Neural cell (in vitro differentiated cells): Measurements from ENCODE around the gene EFNA4. TPM values are rescaled to one million over a fixed set of nuclear protein-coding genes. Genes with fewer than 3 reads are reported as not detected.

Source experiments
- H2AFZ ChIP-seq: fragments of 200-600, 300-800 bp; sonication (generic), shearing (Covaris generic); 2 replicates; pipeline ENCODE4 v1.6.0; 2014; ENCODE audit warnings: low read depth, mild to moderate bottlenecking, antibody characterized with exemption, low read length, moderate library complexity
- H3F3A ChIP-seq: fragments of 200-600 bp; shearing (Covaris generic); 2 replicates; pipeline ENCODE4 v1.6.1; 2016; ENCODE audit warnings: mild to moderate bottlenecking, moderate library complexity, mixed read lengths, antibody characterized with exemption, low read length; ENCODE audit not compliant: insufficient read depth, poor library complexity, severe bottlenecking
- H3K27ac ChIP-seq: fragments of 200-600, 300-800 bp; sonication (generic), shearing (Covaris generic); 2 replicates; pipeline ENCODE4 v1.5.1; 2014; ENCODE audit warnings: mild to moderate bottlenecking, low read length, moderate library complexity
- H3K27me3 ChIP-seq: fragments of 300-800, 200-600 bp; sonication (generic), shearing (Covaris generic); 2 replicates; pipeline ENCODE4 v1.6.0; 2014; ENCODE audit warnings: mild to moderate bottlenecking, low read depth, low read length, moderate library complexity; ENCODE audit not compliant: insufficient read depth
- H3K36me3 ChIP-seq: fragments of 300-800, 200-600 bp; sonication (generic), shearing (Covaris generic); 2 replicates; pipeline ENCODE4 v1.5.1; 2014; ENCODE audit warnings: mild to moderate bottlenecking, antibody characterized with exemption, low read length, moderate library complexity; ENCODE audit not compliant: insufficient read depth
- H3K4me2 ChIP-seq: fragments of 300-800, 200-600 bp; sonication (generic), shearing (Covaris generic); 2 replicates; pipeline ENCODE4 v1.6.0; 2014; ENCODE audit warnings: mild to moderate bottlenecking, low read length
- H3K4me3 ChIP-seq: fragments of 300-800, 200-600 bp; sonication (generic), shearing (Covaris generic); 2 replicates; pipeline ENCODE4 v1.5.1; 2014; ENCODE audit warnings: mild to moderate bottlenecking, low read length, moderate library complexity
- H3K79me2 ChIP-seq: fragments of 200-600 bp; shearing (Covaris generic); replicated peaks from 2 replicates; pipeline ENCODE4 v1.6.0; 2014; ENCODE audit warnings: mild to moderate bottlenecking, low read length, moderate library complexity; ENCODE audit not compliant: insufficient read depth
- H3K9ac ChIP-seq: fragments of 300-800, 200-600 bp; sonication (generic), shearing (Covaris generic); 2 replicates; pipeline ENCODE4 v1.6.1; 2016; ENCODE audit warnings: mild to moderate bottlenecking, low read length, mixed read lengths
- H3K9me2 ChIP-seq: fragments of 200-600 bp; shearing (Covaris generic); 2 replicates; pipeline ENCODE4 v1.6.1; 2016; ENCODE audit warnings: mild to moderate bottlenecking, low read length, mixed read lengths; ENCODE audit not compliant: insufficient read depth
- H3K9me3 ChIP-seq: fragments of 200-600, 300-800 bp; sonication (generic), shearing (Covaris generic); 2 replicates; pipeline ENCODE4 v1.6.1; 2016; ENCODE audit warnings: mild to moderate bottlenecking, mixed run types, low read length, moderate library complexity, mixed read lengths
- H4K20me1 ChIP-seq: fragments of 200-600 bp; shearing (Covaris generic); 2 replicates; pipeline ENCODE4 v1.6.1; 2016; ENCODE audit warnings: mild to moderate bottlenecking, mixed run types; ENCODE audit not compliant: insufficient read depth
- EP300 ChIP-seq: fragments of 450-650 bp; conservative IDR thresholded peaks from 2 replicates; pipeline ENCODE4 v1.6.1; 2014; ENCODE audit warnings: antibody characterized with exemption, mild to moderate bottlenecking, moderate library complexity; ENCODE audit not compliant: poor library complexity, severe bottlenecking
- EZH2 ChIP-seq: fragments of 200-600, 300-800 bp; shearing (Covaris generic), sonication (generic); IDR thresholded peaks from 2 replicates; pipeline ENCODE4 v1.6.1; 2014; ENCODE audit warnings: antibody characterized with exemption, low read length, borderline replicate concordance, mild to moderate bottlenecking; ENCODE audit not compliant: insufficient read depth, poor library complexity, severe bottlenecking
- MXI1 ChIP-seq: fragments of 450-650 bp; conservative IDR thresholded peaks from 2 replicates; pipeline ENCODE4 v1.6.1; 2014; ENCODE audit warnings: antibody characterized with exemption, mild to moderate bottlenecking; ENCODE audit not compliant: poor library complexity, severe bottlenecking
- POLR2AphosphoS5 ChIP-seq: IDR thresholded peaks from 2 replicates; pipeline ENCODE4 v1.6.1; 2012
- RAD21 ChIP-seq: fragments of 450-650 bp; conservative IDR thresholded peaks from 2 replicates; pipeline ENCODE4 v1.6.1; 2014; ENCODE audit warnings: antibody characterized with exemption, mild to moderate bottlenecking, moderate library complexity
- SMC3 ChIP-seq: fragments of 450-650 bp; conservative IDR thresholded peaks from 2 replicates; pipeline ENCODE4 v1.6.1; 2014; ENCODE audit warnings: antibody characterized with exemption, mild to moderate bottlenecking, moderate library complexity; ENCODE audit not compliant: poor library complexity
- TAF1 ChIP-seq: IDR thresholded peaks from 2 replicates; pipeline ENCODE4 v1.6.1; 2012; ENCODE audit warnings: low read depth
- polyA plus RNA-seq: library from polyadenylated mRNA; depleted of rRNA; stranded (reverse); fragments of >200 nt; gene quantifications from 2 replicates; pipeline ENCODE4 v1.2.3, GENCODE V29; 2014
- TF ChIP-seq, protein P1 (sequence below): IDR thresholded peaks from 2 replicates; pipeline ENCODE4 v1.6.1; 2012; ENCODE audit warnings: borderline replicate concordance
- TF ChIP-seq, protein P2 (sequence below): fragments of 450-650 bp; IDR thresholded peaks from 2 replicates; pipeline ENCODE4 v1.5.1; 2014; ENCODE audit warnings: antibody characterized with exemption, mild to moderate bottlenecking, moderate library complexity; ENCODE audit not compliant: poor library complexity, severe bottlenecking

Gene EFNA4
- polyA plus RNA-seq, 1 donor from 2014 or later, result 1.2 TPM

DNA sequence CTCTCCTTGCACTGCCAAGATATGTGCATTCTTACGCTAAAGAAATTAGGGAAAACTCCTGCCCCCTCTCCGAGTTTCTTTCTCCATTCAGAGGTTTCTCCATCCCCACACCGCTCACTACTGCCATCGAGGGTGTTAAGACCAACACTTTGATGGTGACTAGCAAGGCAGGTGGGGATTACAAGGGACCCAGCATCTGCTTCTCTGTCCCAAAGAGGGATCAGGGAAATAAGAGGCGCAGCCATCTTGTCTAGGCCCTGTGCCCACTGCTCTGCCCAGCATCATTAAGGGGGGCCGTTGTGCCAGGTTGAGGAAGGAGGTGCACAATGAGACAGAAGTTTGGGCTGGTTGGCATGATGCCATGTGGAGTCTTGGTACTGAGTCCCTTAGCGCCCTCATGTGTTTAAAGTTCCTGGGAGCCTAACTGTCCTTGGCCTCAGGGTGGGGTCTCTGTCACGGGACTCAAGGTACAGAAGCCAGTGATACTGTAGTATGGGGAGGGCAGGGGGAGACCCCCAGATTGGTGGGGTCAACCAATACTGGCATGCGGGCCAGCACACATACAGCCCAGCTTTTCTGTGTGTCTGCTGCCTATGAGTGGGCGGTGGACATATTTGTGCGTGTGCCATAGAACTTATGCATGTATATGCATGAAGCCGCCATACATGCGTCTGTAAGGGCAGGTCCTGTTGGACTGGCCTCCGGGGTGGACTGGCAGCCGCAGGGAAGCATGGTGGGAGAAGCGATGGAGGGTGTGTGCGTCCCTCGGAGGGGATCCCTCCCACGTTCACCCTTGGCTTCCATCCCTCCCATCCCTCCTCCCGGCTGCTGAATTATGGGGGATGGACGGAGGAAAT, 20.6 kb downstream of the EFNA4 start:
- Histone ChIP-seq H3K27me3 (no peaks in the 10 kb centered on the region), H3K79me2 (peaks cover 26% of the 10 kb centered on the region), H3K27ac (peak overlapping the region; percentile 79), H3K9me3 (no peaks in the 10 kb centered on the region), H3K4me2 (peak overlapping the region; percentile 85), H3K9ac (peak overlapping the region; percentile 64), H2AFZ (no peak overlapping the region), H3K9me2 (no peaks in the 10 kb centered on the region), H3K4me3 (peak overlapping the region; percentile 82), H3F3A (peaks cover 7% of the 10 kb centered on the region), H3K36me3 (no peaks in the 10 kb centered on the region), H4K20me1 (peaks cover 33% of the 10 kb centered on the region)
- TF ChIP-seq EZH2 (no peak), MXI1 (peak; percentile 42)

DNA sequence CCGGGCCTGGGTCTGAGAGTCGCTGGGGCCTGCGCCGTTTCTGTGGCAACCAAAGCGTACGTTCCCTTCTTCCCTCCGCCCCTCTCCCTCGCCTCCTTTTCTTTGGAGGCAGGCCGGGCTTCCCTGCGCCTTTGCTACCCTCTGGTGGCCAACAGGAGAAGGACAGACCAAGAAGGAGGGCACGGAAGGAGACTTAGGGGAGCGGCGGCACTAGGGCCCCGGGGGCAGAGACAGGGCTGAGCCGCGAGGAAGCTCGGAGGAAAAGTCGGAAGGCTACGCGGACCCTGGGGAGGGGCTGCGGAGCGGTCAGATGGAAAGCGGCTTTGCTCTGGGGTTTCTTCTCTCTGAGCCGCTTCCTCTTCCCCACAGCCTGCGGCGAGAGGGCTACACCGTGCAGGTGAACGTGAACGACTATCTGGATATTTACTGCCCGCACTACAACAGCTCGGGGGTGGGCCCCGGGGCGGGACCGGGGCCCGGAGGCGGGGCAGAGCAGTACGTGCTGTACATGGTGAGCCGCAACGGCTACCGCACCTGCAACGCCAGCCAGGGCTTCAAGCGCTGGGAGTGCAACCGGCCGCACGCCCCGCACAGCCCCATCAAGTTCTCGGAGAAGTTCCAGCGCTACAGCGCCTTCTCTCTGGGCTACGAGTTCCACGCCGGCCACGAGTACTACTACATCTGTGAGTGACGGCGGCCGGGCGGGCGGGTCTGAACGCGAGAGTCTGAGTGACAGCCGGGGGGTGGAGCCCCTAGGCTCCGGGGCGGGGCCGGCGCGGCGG, 21.4 kb downstream of the EFNA4 start:
- H3K4me3 ChIP-seq, result peak overlapping the region; percentile 82
- peak overlapping the region; percentile 79 for H3K27ac ChIP-seq
- H3K4me2 ChIP-seq, result peak overlapping the region; percentile 85
- H2AFZ ChIP-seq, result no peak overlapping the region
- H3K9me3 ChIP-seq, result no peaks in the 10 kb centered on the region
- no peaks in the 10 kb centered on the region for H3K27me3 ChIP-seq
- H3F3A ChIP-seq, result peaks cover 7% of the 10 kb centered on the region
- H4K20me1 ChIP-seq, result peaks cover 33% of the 10 kb centered on the region
- peaks cover 22% of the 10 kb centered on the region for H3K79me2 ChIP-seq
- no peaks in the 10 kb centered on the region for H3K36me3 ChIP-seq
- TF ChIP-seq EZH2 (no peak), TAF1 (no peak), MXI1 (peak; percentile 71), EP300 (peak; percentile 71), POLR2AphosphoS5 (peak; percentile 2), RAD21 (peak; percentile 99), SMC3 (peak; percentile 97)
- TF ChIP-seq, protein P1, sequence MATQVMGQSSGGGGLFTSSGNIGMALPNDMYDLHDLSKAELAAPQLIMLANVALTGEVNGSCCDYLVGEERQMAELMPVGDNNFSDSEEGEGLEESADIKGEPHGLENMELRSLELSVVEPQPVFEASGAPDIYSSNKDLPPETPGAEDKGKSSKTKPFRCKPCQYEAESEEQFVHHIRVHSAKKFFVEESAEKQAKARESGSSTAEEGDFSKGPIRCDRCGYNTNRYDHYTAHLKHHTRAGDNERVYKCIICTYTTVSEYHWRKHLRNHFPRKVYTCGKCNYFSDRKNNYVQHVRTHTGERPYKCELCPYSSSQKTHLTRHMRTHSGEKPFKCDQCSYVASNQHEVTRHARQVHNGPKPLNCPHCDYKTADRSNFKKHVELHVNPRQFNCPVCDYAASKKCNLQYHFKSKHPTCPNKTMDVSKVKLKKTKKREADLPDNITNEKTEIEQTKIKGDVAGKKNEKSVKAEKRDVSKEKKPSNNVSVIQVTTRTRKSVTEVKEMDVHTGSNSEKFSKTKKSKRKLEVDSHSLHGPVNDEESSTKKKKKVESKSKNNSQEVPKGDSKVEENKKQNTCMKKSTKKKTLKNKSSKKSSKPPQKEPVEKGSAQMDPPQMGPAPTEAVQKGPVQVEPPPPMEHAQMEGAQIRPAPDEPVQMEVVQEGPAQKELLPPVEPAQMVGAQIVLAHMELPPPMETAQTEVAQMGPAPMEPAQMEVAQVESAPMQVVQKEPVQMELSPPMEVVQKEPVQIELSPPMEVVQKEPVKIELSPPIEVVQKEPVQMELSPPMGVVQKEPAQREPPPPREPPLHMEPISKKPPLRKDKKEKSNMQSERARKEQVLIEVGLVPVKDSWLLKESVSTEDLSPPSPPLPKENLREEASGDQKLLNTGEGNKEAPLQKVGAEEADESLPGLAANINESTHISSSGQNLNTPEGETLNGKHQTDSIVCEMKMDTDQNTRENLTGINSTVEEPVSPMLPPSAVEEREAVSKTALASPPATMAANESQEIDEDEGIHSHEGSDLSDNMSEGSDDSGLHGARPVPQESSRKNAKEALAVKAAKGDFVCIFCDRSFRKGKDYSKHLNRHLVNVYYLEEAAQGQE, result peak; percentile 20
- TF ChIP-seq, protein P2, sequence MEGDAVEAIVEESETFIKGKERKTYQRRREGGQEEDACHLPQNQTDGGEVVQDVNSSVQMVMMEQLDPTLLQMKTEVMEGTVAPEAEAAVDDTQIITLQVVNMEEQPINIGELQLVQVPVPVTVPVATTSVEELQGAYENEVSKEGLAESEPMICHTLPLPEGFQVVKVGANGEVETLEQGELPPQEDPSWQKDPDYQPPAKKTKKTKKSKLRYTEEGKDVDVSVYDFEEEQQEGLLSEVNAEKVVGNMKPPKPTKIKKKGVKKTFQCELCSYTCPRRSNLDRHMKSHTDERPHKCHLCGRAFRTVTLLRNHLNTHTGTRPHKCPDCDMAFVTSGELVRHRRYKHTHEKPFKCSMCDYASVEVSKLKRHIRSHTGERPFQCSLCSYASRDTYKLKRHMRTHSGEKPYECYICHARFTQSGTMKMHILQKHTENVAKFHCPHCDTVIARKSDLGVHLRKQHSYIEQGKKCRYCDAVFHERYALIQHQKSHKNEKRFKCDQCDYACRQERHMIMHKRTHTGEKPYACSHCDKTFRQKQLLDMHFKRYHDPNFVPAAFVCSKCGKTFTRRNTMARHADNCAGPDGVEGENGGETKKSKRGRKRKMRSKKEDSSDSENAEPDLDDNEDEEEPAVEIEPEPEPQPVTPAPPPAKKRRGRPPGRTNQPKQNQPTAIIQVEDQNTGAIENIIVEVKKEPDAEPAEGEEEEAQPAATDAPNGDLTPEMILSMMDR, result peak; percentile 99
- peak overlapping the region; percentile 64 for H3K9ac ChIP-seq
- no peaks in the 10 kb centered on the region for H3K9me2 ChIP-seq
